ENCODE data around the gene LRCH1. TPM values are rescaled to one million over a fixed set of nuclear protein-coding genes. Genes with fewer than 3 reads are reported as not detected.

Gene LRCH1
- total and polyA plus RNA-seq, 3 donors from 2014 or later = 8.9 to 17.7 (median 16.8) TPM

GRCh38 chr13:46624353-46624752, 71.4 kb downstream of the LRCH1 start:
- Histone ChIP-seq H3K36me3 (ENCODE audit: low read depth, missing control alignments) (no peaks in the 10 kb centered on the region), H3K9me3 (no peaks in the 10 kb centered on the region), H3K27me3 (no peaks in the 10 kb centered on the region), H3K27ac (no peak overlapping the region), H3K4me1 (peaks cover 8% of the 10 kb centered on the region), H3K4me3 (no peak overlapping the region)
- intact Hi-C loops (cut with DNase I; ENCODE audit: low total_unique reads) = no loop called here
- no peak for TF ChIP-seq CTCF (IDR thresholded peaks at IDR 0.05)
- TF ChIP-seq POLR2A (IDR thresholded peaks at IDR 0.05) = no peak
- DNase-seq = no peak
- 87 to 94% methylated on average over 3 of the region's 3 CpGs for WGBS, 2 donors

GRCh38 chr13:46624821-46625220, 71.9 kb downstream of the LRCH1 start:
- TF ChIP-seq POLR2A (IDR thresholded peaks at IDR 0.05) (no peak), CTCF (IDR thresholded peaks at IDR 0.05) (no peak)
- intact Hi-C loops (cut with DNase I; ENCODE audit: low total_unique reads) = no loop called here
- no peak for DNase-seq
- Histone ChIP-seq H3K4me3 (no peak overlapping the region), H3K36me3 (ENCODE audit: low read depth, missing control alignments) (no peaks in the 10 kb centered on the region), H3K4me1 (peaks cover 8% of the 10 kb centered on the region), H3K9me3 (no peaks in the 10 kb centered on the region), H3K27me3 (no peaks in the 10 kb centered on the region), H3K27ac (no peak overlapping the region)
- WGBS, 2 donors = 91 to 95% methylated on average over 4 of the region's 4 CpGs

- no peaks in the 10 kb centered on the region for H3K9me3 ChIP-seq
- H3K36me3 ChIP-seq (ENCODE audit: low read depth, missing control alignments) = no peaks in the 10 kb centered on the region
- DNase-seq = no peak
- TF ChIP-seq CTCF (IDR thresholded peaks at IDR 0.05) = no peak
- no peaks in the 10 kb centered on the region for H3K27me3 ChIP-seq
- H3K4me3 ChIP-seq = no peak overlapping the region
- intact Hi-C loops (cut with DNase I; ENCODE audit: low total_unique reads) = no loop called here
- 73 to 76% methylated on average over 4 of the region's 4 CpGs for WGBS, 2 donors
- H3K27ac ChIP-seq = no peak overlapping the region
- no peaks in the 10 kb centered on the region for H3K4me1 ChIP-seq
Observed at GRCh38 chr13:46627462-46627861, 74.5 kb downstream of the LRCH1 start.

- WGBS, 2 donors = 92 to 96% methylated on average over 7 of the region's 7 CpGs
- Histone ChIP-seq H3K4me3 (no peak overlapping the region), H3K9me3 (no peaks in the 10 kb centered on the region), H3K36me3 (ENCODE audit: low read depth, missing control alignments) (no peaks in the 10 kb centered on the region), H3K4me1 (peaks cover 8% of the 10 kb centered on the region), H3K27me3 (no peaks in the 10 kb centered on the region), H3K27ac (no peak overlapping the region)
- TF ChIP-seq CTCF (IDR thresholded peaks at IDR 0.05) = no peak
- intact Hi-C loops (cut with DNase I; ENCODE audit: low total_unique reads) = no loop called here
- DNase-seq = no peak
Observed at GRCh38 chr13:46628622-46629365, 75.8 kb downstream of the LRCH1 start.

- Histone ChIP-seq H3K27ac (no peak overlapping the region), H3K9me3 (no peaks in the 10 kb centered on the region), H3K4me1 (peaks cover 8% of the 10 kb centered on the region), H3K4me3 (no peak overlapping the region), H3K36me3 (ENCODE audit: low read depth, missing control alignments) (no peaks in the 10 kb centered on the region), H3K27me3 (no peaks in the 10 kb centered on the region)
- TF ChIP-seq CTCF (IDR thresholded peaks at IDR 0.05) = no peak
- TF ChIP-seq POLR2A (IDR thresholded peaks at IDR 0.05) = no peak
- no peak for DNase-seq
- 72 to 74% methylated on average over 1 of the region's 1 CpG for WGBS, 2 donors
- intact Hi-C loops (cut with DNase I; ENCODE audit: low total_unique reads) = no loop called here
Observed at GRCh38 chr13:46629811-46630413, 76.9 kb downstream of the LRCH1 start.
